Natural killer cell (primary cell): Measurements from ENCODE around the gene RXRA. TPM values are rescaled to one million over a fixed set of nuclear protein-coding genes. Genes with fewer than 3 reads are reported as not detected.
A peak's percentile ranks its signal among the peaks of the same experiment; 100 is the strongest.

Experiments
- ATAC-seq, 3 donors: fragments of 150-1000 bp in 2 of 3; fragments of 200-7000 bp in 1 of 3; cut with Tn5 transposase; 1 replicate in 1 of 3; 2 replicates in 2 of 3; pipeline ENCODE4 v1.10.0; 2021; ENCODE audit warnings: mild to moderate bottlenecking in 2 of 3, moderate library complexity in 2 of 3
- DNase-seq, 2 donors: peaks; one replicate each; pipeline versions ENCODE4 v3.0.0 to v3.0.0-alpha.2; 2013 to 2021; ENCODE audit warnings: mixed read lengths in 1 of 2
- H3K27ac ChIP-seq: one replicate; pipeline ENCODE4 v1.5.1; 2013; ENCODE audit warnings: mild to moderate bottlenecking, low read length
- H3K27me3 ChIP-seq: one replicate; pipeline ENCODE4 v1.6.1; 2013; ENCODE audit warnings: low read length; ENCODE audit not compliant: control insufficient read depth, insufficient read depth
- H3K36me3 ChIP-seq: one replicate; pipeline ENCODE4 v1.6.1; 2013; ENCODE audit warnings: low read length; ENCODE audit not compliant: control insufficient read depth, insufficient read depth
- H3K4me1 ChIP-seq: one replicate; pipeline ENCODE4 v1.6.1; 2013; ENCODE audit warnings: low read length; ENCODE audit not compliant: control insufficient read depth, insufficient read depth
- H3K4me3 ChIP-seq: one replicate; pipeline ENCODE4 v1.5.1; 2013; ENCODE audit warnings: low read length
- H3K9me3 ChIP-seq: one replicate; pipeline ENCODE4 v1.6.1; 2013; ENCODE audit warnings: low read length; ENCODE audit not compliant: control insufficient read depth, insufficient read depth
- H3K27ac Mint-ChIP-seq, 2 donors: one replicate each; pipeline ENCODE4 v1.8.0; 2022; ENCODE audit warnings: mild to moderate bottlenecking in 2 of 2, mixed read lengths in 2 of 2, moderate library complexity in 1 of 2
- H3K27me3 Mint-ChIP-seq, 2 donors: one replicate each; pipeline ENCODE4 v1.8.0; 2022; ENCODE audit warnings: low read depth in 2 of 2, mixed read lengths in 2 of 2
- H3K36me3 Mint-ChIP-seq: one replicate; pipeline ENCODE4 v1.8.0; 2022; ENCODE audit warnings: mixed read lengths
- H3K4me1 Mint-ChIP-seq, 2 donors: one replicate each; pipeline ENCODE4 v1.8.0; 2022; ENCODE audit warnings: mixed read lengths in 2 of 2
- H3K4me3 Mint-ChIP-seq: one replicate; pipeline ENCODE4 v1.8.0; 2022; ENCODE audit warnings: mild to moderate bottlenecking, moderate library complexity, mixed read lengths
- H3K9me3 Mint-ChIP-seq, 2 donors: one replicate each; pipeline ENCODE4 v1.8.0; 2022; ENCODE audit warnings: mixed read lengths in 2 of 2
- WGBS: methylation state at CpG from one replicate; pipeline ENCODE4 v1.1.7; 2013; ENCODE audit warnings: missing lambda C conversion rate; ENCODE audit not compliant: insufficient coverage; 5-methylcytosine and 5-hydroxymethylcytosine counted together
- intact Hi-C: fragments of 100-400 bp; cut with micrococcal nuclease; formaldehyde crosslinking; loops from one replicate; pipeline ENCODE4 v1.14.2; 2022
- total RNA-seq, 4 donors: library from RNA; stranded (reverse); fragments of 120-200 nt in 1 of 4; gene quantifications; one replicate each; pipeline versions ENCODE4 v1.2.3 to v1.2.4, GENCODE V29; 2013 to 2022
- TF ChIP-seq, protein P1 (sequence below): fragments of 200-600 bp; IDR thresholded peaks from one replicate; pipeline ENCODE4 v1.8.0; 2022; ENCODE audit warnings: antibody characterized with exemption

RXRA gene
- total RNA-seq, 3 donors from 2014 or later (not counting 1 experiment from before 2014, with no cell fraction given) = 30.9 to 64.1 (median 42.2) TPM

DNA sequence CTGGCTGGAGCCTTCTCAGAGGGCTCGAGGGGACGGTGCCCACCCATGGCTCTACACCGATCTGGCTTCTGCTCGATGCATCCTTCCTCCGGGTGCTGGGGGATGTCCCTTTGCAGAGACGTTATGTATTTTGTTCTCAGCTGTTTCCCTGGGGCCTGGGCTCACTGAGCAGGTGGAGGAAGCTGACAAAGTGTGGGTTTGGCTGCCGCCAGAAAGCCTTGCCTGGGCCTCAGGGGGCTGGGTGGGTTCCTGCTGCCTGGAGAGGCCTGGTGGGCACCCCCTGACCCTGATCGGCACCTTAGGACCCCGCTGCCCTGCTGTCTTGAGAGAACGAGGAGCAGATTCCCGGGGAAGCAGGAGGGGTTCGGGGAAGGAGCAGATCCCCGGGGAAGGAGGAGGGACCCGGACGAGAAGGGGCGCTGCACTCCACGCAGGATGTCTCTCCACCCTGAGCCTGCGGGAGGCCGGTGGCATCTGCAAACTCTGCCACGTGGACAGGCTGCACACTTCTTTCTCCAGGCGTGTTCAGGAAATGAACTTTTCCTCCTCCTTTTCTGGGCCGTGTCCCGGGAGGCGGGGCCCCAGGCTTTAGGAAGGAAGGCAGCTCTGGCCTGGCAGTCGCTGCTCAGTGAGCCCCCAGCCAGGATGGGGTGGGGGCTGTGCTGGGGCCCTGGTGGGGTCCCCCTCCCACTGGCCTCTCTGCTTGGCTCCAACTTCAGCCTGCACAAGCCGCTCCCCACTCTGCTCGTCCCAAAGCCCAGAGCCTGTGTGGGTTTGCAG, 148.9 kb downstream of the RXRA start:
- 33% methylated on average over 27 of the region's 27 CpGs for WGBS

DNA sequence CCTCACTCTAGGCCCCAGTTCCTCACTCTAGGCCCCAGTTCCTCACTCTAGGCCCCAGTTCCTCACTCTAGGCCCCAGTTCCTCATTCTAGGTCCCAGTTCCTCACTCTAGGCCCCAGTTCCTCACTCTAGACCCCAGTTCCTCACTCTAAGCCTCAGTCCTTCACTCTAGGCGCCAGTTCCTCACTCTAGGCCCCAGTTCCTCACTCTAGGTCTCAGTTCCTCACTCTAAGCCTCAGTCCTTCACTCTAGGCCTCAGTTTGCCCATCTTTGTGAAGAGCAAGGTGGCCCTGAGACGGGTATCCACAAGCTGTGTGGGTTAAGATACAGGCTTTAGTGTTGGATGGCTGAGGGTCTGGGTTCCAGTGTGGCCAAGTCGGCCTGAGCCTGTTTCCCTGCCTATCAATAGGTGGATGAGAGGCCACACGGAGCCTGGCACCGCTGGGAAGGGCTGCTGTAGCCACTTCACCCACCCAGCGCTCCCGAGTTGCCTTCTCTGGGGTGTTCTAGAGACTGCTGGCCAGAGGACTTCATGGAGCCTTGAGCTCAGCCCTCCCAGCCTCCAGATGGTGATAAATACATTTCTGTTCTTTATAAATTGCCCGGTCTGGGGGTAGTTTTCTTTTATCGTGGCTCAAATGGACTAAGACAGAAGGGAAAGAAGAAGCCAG, 150.2 kb downstream of the RXRA start:
- H3K9me3 ChIP-seq = peaks cover 10% of the 10 kb centered on the region
- WGBS = 95% methylated on average over 9 of the region's 9 CpGs
- H3K4me3 ChIP-seq = no peak overlapping the region
- H3K27me3 ChIP-seq = no peaks in the 10 kb centered on the region
- peak overlapping the region; percentile 47 for H3K27ac ChIP-seq
- no peak overlapping the region for H3K4me3 Mint-ChIP-seq
- peaks cover 5% of the 10 kb centered on the region for H3K4me1 ChIP-seq
- TF ChIP-seq, protein P1, sequence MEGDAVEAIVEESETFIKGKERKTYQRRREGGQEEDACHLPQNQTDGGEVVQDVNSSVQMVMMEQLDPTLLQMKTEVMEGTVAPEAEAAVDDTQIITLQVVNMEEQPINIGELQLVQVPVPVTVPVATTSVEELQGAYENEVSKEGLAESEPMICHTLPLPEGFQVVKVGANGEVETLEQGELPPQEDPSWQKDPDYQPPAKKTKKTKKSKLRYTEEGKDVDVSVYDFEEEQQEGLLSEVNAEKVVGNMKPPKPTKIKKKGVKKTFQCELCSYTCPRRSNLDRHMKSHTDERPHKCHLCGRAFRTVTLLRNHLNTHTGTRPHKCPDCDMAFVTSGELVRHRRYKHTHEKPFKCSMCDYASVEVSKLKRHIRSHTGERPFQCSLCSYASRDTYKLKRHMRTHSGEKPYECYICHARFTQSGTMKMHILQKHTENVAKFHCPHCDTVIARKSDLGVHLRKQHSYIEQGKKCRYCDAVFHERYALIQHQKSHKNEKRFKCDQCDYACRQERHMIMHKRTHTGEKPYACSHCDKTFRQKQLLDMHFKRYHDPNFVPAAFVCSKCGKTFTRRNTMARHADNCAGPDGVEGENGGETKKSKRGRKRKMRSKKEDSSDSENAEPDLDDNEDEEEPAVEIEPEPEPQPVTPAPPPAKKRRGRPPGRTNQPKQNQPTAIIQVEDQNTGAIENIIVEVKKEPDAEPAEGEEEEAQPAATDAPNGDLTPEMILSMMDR = no peak
- no peak overlapping the region for H3K27ac Mint-ChIP-seq
- ATAC-seq (no peak), DNase-seq (peak in 1 of 2 donors; percentile 25)
- no peaks in the 10 kb centered on the region for H3K27me3 Mint-ChIP-seq
- intact Hi-C loops = no loop called here
- H3K36me3 ChIP-seq = no peaks in the 10 kb centered on the region
- H3K9me3 Mint-ChIP-seq = no peaks in the 10 kb centered on the region
- no peaks in the 10 kb centered on the region for H3K4me1 Mint-ChIP-seq
- no peaks in the 10 kb centered on the region for H3K36me3 Mint-ChIP-seq

More for the DNA sequence above, 148.9 kb downstream of the RXRA start:
- Mint-ChIP-seq H3K9me3 (no peaks in the 10 kb centered on the region), H3K4me1 (no peaks in the 10 kb centered on the region), H3K27me3 (no peaks in the 10 kb centered on the region), H3K36me3 (no peaks in the 10 kb centered on the region), H3K4me3 (no peak overlapping the region), H3K27ac (no peak overlapping the region)
- H3K36me3 ChIP-seq = no peaks in the 10 kb centered on the region
- H3K4me3 ChIP-seq = no peak overlapping the region
- H3K27me3 ChIP-seq = no peaks in the 10 kb centered on the region
- DNase-seq = peak in 1 of 2 donors; percentile 68
- ATAC-seq = no peak
- H3K9me3 ChIP-seq = peaks cover 10% of the 10 kb centered on the region
- intact Hi-C loops = no loop called here
- H3K27ac ChIP-seq = peak overlapping the region; percentile 53
- H3K4me1 ChIP-seq = peaks cover 5% of the 10 kb centered on the region
- TF ChIP-seq, protein P1 = no peak

DNA sequence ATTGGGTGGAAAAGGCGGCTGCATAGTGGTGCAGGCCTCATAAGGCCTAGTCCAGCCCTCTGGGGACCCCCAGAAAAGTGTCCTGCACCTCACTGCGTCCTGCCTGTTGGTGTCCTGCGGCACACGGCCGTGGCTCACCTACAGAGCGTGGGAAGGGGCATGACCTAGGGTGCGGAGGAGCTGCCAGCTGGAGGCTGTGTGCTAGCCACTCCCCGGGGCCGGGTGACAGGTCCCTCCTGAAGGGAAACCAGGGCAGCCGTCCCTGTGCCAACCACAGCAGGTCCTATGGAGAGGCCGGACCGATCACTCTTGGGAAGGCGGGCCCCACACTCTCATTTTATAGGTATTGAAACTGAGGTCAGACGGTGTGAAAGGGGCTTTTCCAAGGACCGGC, 150.7 kb downstream of the RXRA start:
- 95% methylated on average over 15 of the region's 15 CpGs for WGBS
- Histone ChIP-seq H3K4me1 (peaks cover 5% of the 10 kb centered on the region), H3K27me3 (no peaks in the 10 kb centered on the region), H3K36me3 (no peaks in the 10 kb centered on the region), H3K27ac (no peak overlapping the region), H3K4me3 (no peak overlapping the region), H3K9me3 (peaks cover 10% of the 10 kb centered on the region)
- DNase-seq = no peak
- Mint-ChIP-seq H3K36me3 (no peaks in the 10 kb centered on the region), H3K4me1 (no peaks in the 10 kb centered on the region), H3K9me3 (no peaks in the 10 kb centered on the region), H3K27ac (no peak overlapping the region), H3K27me3 (no peaks in the 10 kb centered on the region), H3K4me3 (no peak overlapping the region)
- intact Hi-C loops = no loop called here
- ATAC-seq = no peak
- TF ChIP-seq, protein P1 = no peak
